GM13977 (cell line): ENCODE measurements around the gene UPK1B.
A peak's percentile ranks its signal among the peaks of the same experiment; 100 is the strongest.

Experiments
- DNase-seq: peaks from one replicate; pipeline ENCODE4 v3.0.0; 2012; ENCODE audit warnings: low spot score
- CTCF ChIP-seq: IDR thresholded peaks from 2 replicates; pipeline ENCODE4 v1.5.1; 2012; ENCODE audit warnings: mild to moderate bottlenecking, control low read depth; ENCODE audit not compliant: insufficient read depth; ENCODE audit errors: extremely low read depth, missing control alignments
- in situ Hi-C: fragments of 300-500 bp; cut with MboI; formaldehyde crosslinking; loops from one replicate; pipeline ENCODE4 v1.12.0; 2022; ENCODE audit warnings: low sequenced_read_pairs, low pct_unique_long_range_greater_than_20kb, mixed read lengths, inconsistent platforms; ENCODE audit not compliant: unreplicated experiment

The UPK1B gene

DNA sequence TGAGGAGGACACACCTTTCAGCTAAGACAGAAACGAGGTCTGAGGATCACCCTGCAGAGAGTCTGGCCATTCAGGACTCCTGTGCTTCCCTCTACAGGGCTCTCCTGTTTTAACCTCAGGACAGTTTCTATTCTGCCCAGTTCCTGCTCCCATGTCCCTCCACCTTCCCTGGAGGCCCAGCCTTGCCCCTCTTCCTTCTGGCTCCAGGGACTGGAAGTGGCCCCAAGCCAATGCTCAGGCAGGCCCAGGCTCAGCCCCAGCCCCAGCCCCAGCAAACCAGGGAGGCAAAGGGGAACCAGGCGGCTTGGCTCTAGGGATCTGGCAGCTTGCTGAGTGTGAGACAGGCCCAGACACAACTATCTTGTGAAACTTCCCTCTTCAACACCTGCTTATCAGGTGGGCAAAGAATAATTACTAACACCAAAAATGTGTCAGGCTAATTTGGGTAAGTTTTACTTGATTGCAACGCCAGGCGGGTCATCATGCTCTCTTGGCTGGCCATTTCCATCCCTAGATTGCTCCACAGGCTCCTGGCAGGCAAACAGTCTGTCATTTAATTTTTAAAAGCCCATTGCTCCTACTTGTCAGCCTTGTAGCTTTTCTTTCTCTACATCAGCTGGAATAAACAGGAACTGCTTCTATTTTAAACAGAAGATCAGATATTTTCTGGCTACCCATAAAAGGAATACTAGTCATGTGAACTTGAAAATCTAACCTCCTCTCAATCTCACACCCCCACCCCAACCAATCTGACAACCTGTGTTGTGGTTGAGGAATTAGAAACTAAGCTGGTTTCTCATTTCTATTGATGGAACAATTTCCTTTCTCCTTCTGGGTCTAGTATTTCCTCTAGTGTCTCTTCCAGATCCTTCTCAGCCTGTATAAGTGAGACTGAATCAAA, 33.5 kb downstream of the UPK1B start:
- TF ChIP-seq CTCF, result no peak
- no peak for DNase-seq
- in situ Hi-C loops, result no loop called here

DNA sequence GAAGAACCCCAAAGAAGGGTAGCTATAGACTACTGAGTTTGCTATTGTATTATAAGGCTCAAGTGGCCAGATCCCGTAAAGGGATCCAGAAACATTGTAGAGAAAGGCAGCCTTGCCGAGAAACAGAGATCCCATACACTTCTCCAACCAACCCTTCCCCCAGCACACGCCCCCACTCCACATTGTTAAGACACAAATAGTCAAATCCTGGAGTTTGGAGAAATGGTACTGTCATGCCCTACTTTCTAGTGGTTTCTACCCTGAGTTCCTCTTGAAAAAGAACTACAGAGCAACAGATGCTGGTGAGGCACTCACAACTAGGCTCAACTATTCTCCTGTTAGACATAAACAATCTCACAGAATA, 34.1 kb downstream of the UPK1B start:
- TF ChIP-seq CTCF, result no peak
- no peak for DNase-seq
- in situ Hi-C loops, result no loop called here

DNA sequence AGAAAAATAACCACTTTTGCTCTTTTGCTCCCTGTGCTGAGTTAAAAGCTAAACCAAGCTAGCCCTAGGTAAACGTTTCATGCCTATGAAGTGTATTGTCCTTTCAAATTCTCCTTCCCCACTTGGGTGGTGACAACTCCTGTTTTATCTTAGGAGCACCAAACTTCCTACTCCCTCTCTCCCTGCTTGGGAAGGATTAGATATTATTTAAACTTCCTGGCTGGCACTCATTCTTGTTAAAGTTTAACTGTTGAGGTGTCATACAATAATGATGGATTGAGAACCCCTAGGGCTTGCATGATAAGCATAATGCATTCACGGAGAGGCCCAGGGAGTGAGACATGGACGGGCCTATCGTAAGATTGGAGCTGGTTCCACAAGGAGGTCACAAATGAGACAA, 37.8 kb downstream of the UPK1B start:
- in situ Hi-C loops, result no loop called here
- no peak for DNase-seq
- no peak for TF ChIP-seq CTCF

- in situ Hi-C loops, result no loop called here
- DNase-seq, result no peak
- no peak for TF ChIP-seq CTCF
Observed at GRCh38 chr3:119211803-119212202, 38.4 kb downstream of the UPK1B start.

DNA sequence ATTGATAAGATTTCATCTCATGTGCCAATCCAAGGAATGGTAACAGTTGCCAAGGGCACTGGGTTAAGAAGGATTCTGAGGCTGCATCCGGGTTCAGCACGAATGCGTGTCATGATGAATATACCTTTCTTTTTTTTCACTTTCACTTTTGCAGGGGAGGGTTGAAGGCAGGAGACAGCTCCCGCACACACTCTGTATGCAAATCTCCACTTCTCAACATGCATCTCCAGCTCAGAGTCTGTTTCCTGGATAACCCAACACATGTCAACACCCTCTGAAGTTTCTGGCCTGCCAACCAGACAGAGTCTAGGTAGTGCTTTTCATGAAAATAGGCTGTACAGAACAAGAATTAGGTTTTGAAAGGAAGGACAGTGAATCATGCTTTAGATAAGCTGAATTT, 45.7 kb downstream of the UPK1B start:
- in situ Hi-C loops, result no loop called here
- TF ChIP-seq CTCF, result no peak
- DNase-seq, result peak; percentile 67

DNA sequence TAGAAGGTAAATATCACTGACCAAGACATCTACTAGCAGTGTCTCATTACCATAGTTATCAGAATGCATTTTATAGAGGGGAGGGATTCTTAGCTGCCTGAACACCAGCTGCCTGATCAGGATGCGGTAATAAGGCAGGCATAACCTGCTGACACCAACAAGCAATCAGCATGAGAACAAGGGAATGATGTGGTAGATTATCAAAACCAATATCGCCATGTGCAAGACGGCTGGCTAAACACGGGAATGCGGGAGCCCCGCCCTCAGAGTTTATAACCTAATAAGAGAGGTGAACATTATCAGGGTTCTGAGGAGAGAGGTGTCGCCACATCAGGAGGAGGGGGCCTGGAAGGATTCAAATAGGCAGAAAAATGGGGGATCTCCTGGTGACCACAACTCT, 46.8 kb downstream of the UPK1B start:
- no peak for TF ChIP-seq CTCF
- DNase-seq, result no peak
- in situ Hi-C loops, result no loop called here
